Esophagus (tissue), 2 donors: Measurements from ENCODE around the gene ARHGAP22. TPM values are rescaled to one million over a fixed set of nuclear protein-coding genes. Genes with fewer than 3 reads are reported as not detected.

Experiments used
- H3K27ac ChIP-seq, 2 donors: one replicate each; pipeline ENCODE4 v1.5.1; 2013; ENCODE audit warnings: low read depth in 2 of 2, mild to moderate bottlenecking in 2 of 2, inconsistent platforms in 1 of 2, low read length in 1 of 2, moderate library complexity in 1 of 2
- H3K27me3 ChIP-seq, 2 donors: one replicate each; pipeline ENCODE4 v1.6.1; 2013; ENCODE audit warnings: low read length in 2 of 2, control low read depth in 1 of 2, mild to moderate bottlenecking in 1 of 2; ENCODE audit not compliant: insufficient read depth in 2 of 2, control insufficient read depth in 1 of 2
- H3K36me3 ChIP-seq, 2 donors: one replicate each; pipeline ENCODE4 v1.6.1; 2013; ENCODE audit warnings: low read length in 1 of 2; ENCODE audit not compliant: control insufficient read depth in 2 of 2, insufficient read depth in 2 of 2
- H3K4me1 ChIP-seq, 2 donors: one replicate each; pipeline ENCODE4 v1.6.1; 2013; ENCODE audit warnings: low read length in 1 of 2; ENCODE audit not compliant: control insufficient read depth in 2 of 2, insufficient read depth in 2 of 2
- H3K4me3 ChIP-seq, 2 donors: one replicate each; pipeline ENCODE4 v1.5.1; 2013; ENCODE audit warnings: low read length in 2 of 2, mild to moderate bottlenecking in 2 of 2, low read depth in 1 of 2, moderate library complexity in 1 of 2
- H3K9me3 ChIP-seq, 2 donors: one replicate each; pipeline ENCODE4 v1.6.1; 2013; ENCODE audit warnings: mild to moderate bottlenecking in 2 of 2, low read depth in 1 of 2, low read length in 1 of 2, moderate library complexity in 1 of 2; ENCODE audit not compliant: control insufficient read depth in 2 of 2, insufficient read depth in 1 of 2
- WGBS, 2 donors: extraction: QIAGEN DNeasy Blood & Tissue Kit; methylation state at CpG; one replicate each; pipeline ENCODE4 v1.1.7; 2013; 5-methylcytosine and 5-hydroxymethylcytosine counted together
- polyA plus RNA-seq, 2 donors: library from polyadenylated mRNA; stranded (reverse); fragments of 200-250 nt; gene quantifications; one replicate each; pipeline ENCODE4 v1.2.3, GENCODE V29; 2013
- donor health status: healthy with polysubstance abuse.
- donor health status: Bipolar disorder and iron deficiency.

Gene ARHGAP22
- polyA plus RNA-seq, 2 donors: 1.2 to 1.6 TPM

GRCh38 chr10:48462482-48463020 lies 142.3 kb downstream of the ARHGAP22 start:
- no peak overlapping the region for H3K4me3 ChIP-seq
- no peaks in the 10 kb centered on the region for H3K27me3 ChIP-seq
- H3K36me3 ChIP-seq: no peaks in the 10 kb centered on the region
- no peak overlapping the region for H3K27ac ChIP-seq
- no peaks in the 10 kb centered on the region for H3K9me3 ChIP-seq
- H3K4me1 ChIP-seq: peaks cover 6 to 14% of the 10 kb centered on the region in 2 donors
- 86 to 88% methylated on average over 5 of the region's 5 CpGs for WGBS, 2 donors

GRCh38 chr10:48461623-48462481 lies 143.0 kb downstream of the ARHGAP22 start:
- Histone ChIP-seq H3K9me3 (no peaks in the 10 kb centered on the region), H3K27ac (no peak overlapping the region), H3K27me3 (no peaks in the 10 kb centered on the region), H3K4me3 (no peak overlapping the region), H3K36me3 (no peaks in the 10 kb centered on the region), H3K4me1 (peaks cover 6 to 13% of the 10 kb centered on the region in 2 donors)
- WGBS, 2 donors: 77 to 79% methylated on average over 12 of the region's 12 CpGs

- WGBS, 2 donors: 89 to 92% methylated on average over 2 of the region's 2 CpGs
- no peak overlapping the region for H3K4me3 ChIP-seq
- H3K36me3 ChIP-seq: no peaks in the 10 kb centered on the region
- no peaks in the 10 kb centered on the region for H3K9me3 ChIP-seq
- no peak overlapping the region for H3K27ac ChIP-seq
- no peaks in the 10 kb centered on the region for H3K27me3 ChIP-seq
- H3K4me1 ChIP-seq: peaks cover 5 to 9% of the 10 kb centered on the region in 2 donors
These were observed 144.7 kb downstream of the ARHGAP22 start for GRCh38 chr10:48460182-48460581.

- no peak overlapping the region for H3K27ac ChIP-seq
- no peak overlapping the region for H3K4me3 ChIP-seq
- no peaks in the 10 kb centered on the region for H3K27me3 ChIP-seq
- H3K4me1 ChIP-seq: peaks cover 0 to 4% of the 10 kb centered on the region in 2 donors
- WGBS, 2 donors: 82 to 85% methylated on average over 23 of the region's 23 CpGs
- H3K36me3 ChIP-seq: no peaks in the 10 kb centered on the region
- H3K9me3 ChIP-seq: no peaks in the 10 kb centered on the region
These were observed 145.4 kb downstream of the ARHGAP22 start for GRCh38 chr10:48459270-48460150.

- Histone ChIP-seq H3K4me3 (no peak overlapping the region), H3K36me3 (no peaks in the 10 kb centered on the region), H3K27ac (no peak overlapping the region), H3K9me3 (no peaks in the 10 kb centered on the region), H3K4me1 (peaks cover 0 to 4% of the 10 kb centered on the region in 2 donors), H3K27me3 (no peaks in the 10 kb centered on the region)
- 76 to 77% methylated on average over 6 of the region's 6 CpGs for WGBS, 2 donors
These were observed 146.2 kb downstream of the ARHGAP22 start for GRCh38 chr10:48458662-48459048.

- no peaks in the 10 kb centered on the region for H3K27me3 ChIP-seq
- no peaks in the 10 kb centered on the region for H3K36me3 ChIP-seq
- H3K4me1 ChIP-seq: peaks cover 0 to 4% of the 10 kb centered on the region in 2 donors
- no peak overlapping the region for H3K4me3 ChIP-seq
- no peaks in the 10 kb centered on the region for H3K9me3 ChIP-seq
- H3K27ac ChIP-seq: no peak overlapping the region
- 69 to 72% methylated on average over 5 of the region's 5 CpGs for WGBS, 2 donors
These were observed 146.8 kb downstream of the ARHGAP22 start for GRCh38 chr10:48457949-48458661.

GRCh38 chr10:48456808-48457761 lies 147.8 kb downstream of the ARHGAP22 start:
- H3K27me3 ChIP-seq: no peaks in the 10 kb centered on the region
- H3K9me3 ChIP-seq: no peaks in the 10 kb centered on the region
- 73 to 75% methylated on average over 23 to 24 of the region's 24 CpGs for WGBS, 2 donors
- H3K4me1 ChIP-seq: peaks cover 0 to 4% of the 10 kb centered on the region in 2 donors
- H3K36me3 ChIP-seq: no peaks in the 10 kb centered on the region
- no peak overlapping the region for H3K4me3 ChIP-seq
- no peak overlapping the region for H3K27ac ChIP-seq

- Histone ChIP-seq H3K9me3 (no peaks in the 10 kb centered on the region), H3K27me3 (no peaks in the 10 kb centered on the region), H3K4me1 (peaks cover 0 to 4% of the 10 kb centered on the region in 2 donors), H3K36me3 (no peaks in the 10 kb centered on the region), H3K4me3 (no peak overlapping the region), H3K27ac (no peak overlapping the region)
- 34 to 52% methylated on average over 9 of the region's 9 CpGs for WGBS, 2 donors
These were observed 148.5 kb downstream of the ARHGAP22 start for GRCh38 chr10:48456361-48456804.
